ENCODE data around the gene RAB11A.

RAB11A gene

DNA sequence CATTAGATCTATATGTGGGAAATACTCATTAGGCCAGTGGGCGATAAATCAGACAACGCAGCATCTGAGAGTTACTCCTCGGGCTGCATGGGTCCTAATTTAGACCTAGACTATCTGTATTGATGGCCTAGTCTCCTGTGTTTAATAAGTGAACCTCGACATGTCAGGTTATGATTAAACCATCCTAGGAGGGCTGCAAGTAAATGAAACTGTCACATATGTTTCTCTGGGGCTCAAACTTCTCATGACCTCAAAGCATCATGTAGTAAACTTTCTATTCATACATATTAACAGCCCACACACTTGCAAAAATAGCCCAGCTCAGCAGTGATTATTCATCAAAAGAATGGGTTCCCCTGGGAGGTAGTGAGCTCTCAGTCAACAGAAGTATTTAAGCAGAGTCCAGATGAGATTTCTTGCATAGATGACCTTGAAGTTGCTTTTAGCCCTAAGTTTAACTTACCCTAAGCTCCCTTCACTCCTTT, 51.6 kb downstream of the RAB11A start:
- no peaks in the 10 kb centered on the region for H4K20me1 ChIP-seq (ENCODE audit: insufficient read depth, low read length)
- no peaks in the 10 kb centered on the region for H3K27me3 ChIP-seq (ENCODE audit: insufficient read depth, low read length, poor library complexity)
- no peak overlapping the region for H2AFZ ChIP-seq (ENCODE audit: low read depth, low read length)
- H3K4me1 ChIP-seq (ENCODE audit: insufficient read depth, low read length), result no peaks in the 10 kb centered on the region
- H3K4me2 ChIP-seq (ENCODE audit: insufficient read depth, low read length), result no peak overlapping the region
- no peak overlapping the region for H3K9ac ChIP-seq (ENCODE audit: low read depth, low read length)
- DNase-seq, result no peak
- no peaks in the 10 kb centered on the region for H3K79me2 ChIP-seq (ENCODE audit: insufficient read depth, low read length)
- ATAC-seq (ENCODE audit: insufficient read depth, low read depth), result no peak
- H3K36me3 ChIP-seq (ENCODE audit: insufficient read depth, low read length), result no peaks in the 10 kb centered on the region
- H3K9me3 ChIP-seq (ENCODE audit: insufficient read depth, low read length, severe bottlenecking), result no peaks in the 10 kb centered on the region
- no peak overlapping the region for H3K27ac ChIP-seq (ENCODE audit: low read length)
- no peak overlapping the region for H3K4me3 ChIP-seq (ENCODE audit: low read depth in 1 of 2, low read length in 2 of 2)
- no peak for TF ChIP-seq EZH2 (IDR thresholded peaks at IDR 0.05; ENCODE audit: borderline replicate concordance, low read depth, low read length, severe bottlenecking)
- TF ChIP-seq CTCF (IDR thresholded peaks at IDR 0.05; ENCODE audit: borderline replicate concordance, extremely low read depth, low read length, poor library complexity, severe bottlenecking), result no peak

DNA sequence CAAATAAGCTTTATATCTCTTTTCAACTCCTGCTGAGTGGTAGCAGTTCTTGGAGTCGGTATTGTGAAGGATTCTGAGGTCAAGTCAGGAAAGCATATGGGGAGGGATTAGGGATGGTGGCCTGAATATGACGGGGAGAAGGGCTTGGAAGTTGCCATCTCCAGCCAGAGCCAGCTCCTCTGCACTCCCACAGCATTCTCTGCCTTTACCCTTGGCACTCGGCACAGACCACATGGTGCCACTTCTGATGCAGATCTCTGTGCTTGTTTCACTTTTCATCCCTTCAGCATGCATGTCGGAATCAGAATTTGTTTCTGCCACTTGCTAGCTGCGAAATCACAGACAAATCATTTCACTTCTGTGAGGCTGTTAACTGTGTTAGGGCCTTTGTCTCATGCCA, 52.5 kb downstream of the RAB11A start:
- Histone ChIP-seq H3K27me3 (ENCODE audit: insufficient read depth, low read length, poor library complexity) (no peaks in the 10 kb centered on the region), H3K4me3 (ENCODE audit: low read depth in 1 of 2, low read length in 2 of 2) (no peak overlapping the region), H3K36me3 (ENCODE audit: insufficient read depth, low read length) (no peaks in the 10 kb centered on the region), H3K27ac (ENCODE audit: low read length) (no peak overlapping the region), H3K9me3 (ENCODE audit: insufficient read depth, low read length, severe bottlenecking) (no peaks in the 10 kb centered on the region), H3K4me2 (ENCODE audit: insufficient read depth, low read length) (no peak overlapping the region), H3K9ac (ENCODE audit: low read depth, low read length) (no peak overlapping the region), H3K79me2 (ENCODE audit: insufficient read depth, low read length) (no peaks in the 10 kb centered on the region), H4K20me1 (ENCODE audit: insufficient read depth, low read length) (no peaks in the 10 kb centered on the region), H2AFZ (ENCODE audit: low read depth, low read length) (no peak overlapping the region), H3K4me1 (ENCODE audit: insufficient read depth, low read length) (no peaks in the 10 kb centered on the region)
- no peak for DNase-seq
- TF ChIP-seq EZH2 (IDR thresholded peaks at IDR 0.05; ENCODE audit: borderline replicate concordance, low read depth, low read length, severe bottlenecking) (no peak), CTCF (IDR thresholded peaks at IDR 0.05; ENCODE audit: borderline replicate concordance, extremely low read depth, low read length, poor library complexity, severe bottlenecking) (no peak)
- no peak for ATAC-seq (ENCODE audit: insufficient read depth, low read depth)

- H3K4me2 ChIP-seq (ENCODE audit: insufficient read depth, low read length), result no peak overlapping the region
- DNase-seq (no peak), ATAC-seq (ENCODE audit: insufficient read depth, low read depth) (no peak)
- TF ChIP-seq EZH2 (IDR thresholded peaks at IDR 0.05; ENCODE audit: borderline replicate concordance, low read depth, low read length, severe bottlenecking) (no peak), CTCF (IDR thresholded peaks at IDR 0.05; ENCODE audit: borderline replicate concordance, extremely low read depth, low read length, poor library complexity, severe bottlenecking) (no peak)
- H4K20me1 ChIP-seq (ENCODE audit: insufficient read depth, low read length), result no peaks in the 10 kb centered on the region
- no peaks in the 10 kb centered on the region for H3K27me3 ChIP-seq (ENCODE audit: insufficient read depth, low read length, poor library complexity)
- no peak overlapping the region for H2AFZ ChIP-seq (ENCODE audit: low read depth, low read length)
- no peak overlapping the region for H3K9ac ChIP-seq (ENCODE audit: low read depth, low read length)
- no peaks in the 10 kb centered on the region for H3K9me3 ChIP-seq (ENCODE audit: insufficient read depth, low read length, severe bottlenecking)
- no peaks in the 10 kb centered on the region for H3K4me1 ChIP-seq (ENCODE audit: insufficient read depth, low read length)
- H3K79me2 ChIP-seq (ENCODE audit: insufficient read depth, low read length), result no peaks in the 10 kb centered on the region
- H3K4me3 ChIP-seq (ENCODE audit: low read depth in 1 of 2, low read length in 2 of 2), result no peak overlapping the region
- no peak overlapping the region for H3K27ac ChIP-seq (ENCODE audit: low read length)
- H3K36me3 ChIP-seq (ENCODE audit: insufficient read depth, low read length), result no peaks in the 10 kb centered on the region
These were observed 53.3 kb downstream of the RAB11A start for GRCh38 chr15:65922621-65923020.

GRCh38 chr15:65923264-65923663, 54.0 kb downstream of the RAB11A start:
- H3K9me3 ChIP-seq (ENCODE audit: insufficient read depth, low read length, severe bottlenecking), result no peaks in the 10 kb centered on the region
- H3K27me3 ChIP-seq (ENCODE audit: insufficient read depth, low read length, poor library complexity), result no peaks in the 10 kb centered on the region
- no peak overlapping the region for H2AFZ ChIP-seq (ENCODE audit: low read depth, low read length)
- no peaks in the 10 kb centered on the region for H4K20me1 ChIP-seq (ENCODE audit: insufficient read depth, low read length)
- H3K4me2 ChIP-seq (ENCODE audit: insufficient read depth, low read length), result no peak overlapping the region
- DNase-seq (no peak), ATAC-seq (ENCODE audit: insufficient read depth, low read depth) (no peak)
- H3K4me1 ChIP-seq (ENCODE audit: insufficient read depth, low read length), result no peaks in the 10 kb centered on the region
- no peak overlapping the region for H3K27ac ChIP-seq (ENCODE audit: low read length)
- H3K36me3 ChIP-seq (ENCODE audit: insufficient read depth, low read length), result no peaks in the 10 kb centered on the region
- TF ChIP-seq EZH2 (IDR thresholded peaks at IDR 0.05; ENCODE audit: borderline replicate concordance, low read depth, low read length, severe bottlenecking) (no peak), CTCF (IDR thresholded peaks at IDR 0.05; ENCODE audit: borderline replicate concordance, extremely low read depth, low read length, poor library complexity, severe bottlenecking) (no peak)
- H3K9ac ChIP-seq (ENCODE audit: low read depth, low read length), result no peak overlapping the region
- no peak overlapping the region for H3K4me3 ChIP-seq (ENCODE audit: low read depth in 1 of 2, low read length in 2 of 2)
- H3K79me2 ChIP-seq (ENCODE audit: insufficient read depth, low read length), result no peaks in the 10 kb centered on the region

Measured in DND-41 (cell line).